Activated CD8-positive, alpha-beta T cell treated with anti-CD3 and anti-CD28 coated beads for 36 hours (primary cell): ENCODE data around the gene SPEF1. TPM values are rescaled to one million over a fixed set of nuclear protein-coding genes. Genes with fewer than 3 reads are reported as not detected.

Experiments used
- ATAC-seq: fragments of 200-7000 bp; cut with Tn5 transposase; one replicate; pipeline ENCODE4 v1.10.0; 2021; ENCODE audit warnings: mild to moderate bottlenecking, moderate library complexity
- CTCF ChIA-PET: fragments of 350-600 bp; sonication (Branson Sonifier 250); formaldehyde crosslinking; loops from one replicate; lab custom pipeline; 2021; ENCODE audit warnings: antibody characterized with exemption; lab: Charles Lee
- POLR2A ChIA-PET: fragments of 350-600 bp; sonication (Branson Sonifier 250); formaldehyde crosslinking; loops from one replicate; lab custom pipeline; 2021; ENCODE audit warnings: antibody characterized with exemption; lab: Charles Lee
- DNase-seq: peaks from one replicate; pipeline ENCODE4 v3.0.0-alpha.2; 2020
- H3K27ac Mint-ChIP-seq: one replicate; pipeline ENCODE4 v1.8.0; 2021; ENCODE audit warnings: mild to moderate bottlenecking, mixed read lengths
- H3K27me3 Mint-ChIP-seq: one replicate; pipeline ENCODE4 v1.8.0; 2021; ENCODE audit warnings: mixed read lengths
- H3K36me3 Mint-ChIP-seq: one replicate; pipeline ENCODE4 v1.8.0; 2021; ENCODE audit warnings: low read depth, mixed read lengths
- H3K4me1 Mint-ChIP-seq: one replicate; pipeline ENCODE4 v1.8.0; 2021; ENCODE audit warnings: low read depth, mixed read lengths
- H3K4me3 Mint-ChIP-seq: one replicate; pipeline ENCODE4 v1.8.0; 2021; ENCODE audit warnings: mild to moderate bottlenecking, moderate library complexity, mixed read lengths
- H3K9me3 Mint-ChIP-seq: one replicate; pipeline ENCODE4 v1.8.0; 2021; ENCODE audit warnings: mixed read lengths
- CTCF ChIP-seq: fragments of 200-600 bp; IDR thresholded peaks from one replicate; pipeline ENCODE4 v1.8.0; 2022; ENCODE audit warnings: antibody characterized with exemption, mild to moderate bottlenecking
- intact Hi-C: fragments of 100-400 bp; cut with micrococcal nuclease; formaldehyde crosslinking; loops from one replicate; pipeline ENCODE4 v1.10.0; 2022
- total RNA-seq, 2 experiments: library from RNA; stranded (reverse); gene quantifications; one replicate each; pipeline ENCODE4 v1.2.3, GENCODE V29; 2021

SPEF1 gene
- total RNA-seq, 2 experiments from 2014 or later: 0.23 TPM; not detected in 1

- no peak for TF ChIP-seq CTCF
- DNase-seq (no peak), ATAC-seq (no peak)
- no peaks in the 10 kb centered on the region for H3K27me3 Mint-ChIP-seq
- CTCF ChIA-PET: interaction anchor here (1.0 kb wide), 1 partner anchor 10 kb away, joined by 4 read pairs; no protein-coding TSS in a partner anchor
- peaks cover 22% of the 10 kb centered on the region for H3K36me3 Mint-ChIP-seq
- H3K27ac Mint-ChIP-seq: no peak overlapping the region
- H3K9me3 Mint-ChIP-seq: no peaks in the 10 kb centered on the region
- H3K4me1 Mint-ChIP-seq: peaks cover 55% of the 10 kb centered on the region
- intact Hi-C loops: no loop called here
- no peak overlapping the region for H3K4me3 Mint-ChIP-seq
- POLR2A ChIA-PET: no interaction called here
Measured at GRCh38 chr20:3808544-3808943, 27.3 kb upstream of the SPEF1 start.

GRCh38 chr20:3804781-3805180 lies 23.5 kb upstream of the SPEF1 start:
- intact Hi-C loops: no loop called here
- Mint-ChIP-seq H3K9me3 (no peaks in the 10 kb centered on the region), H3K27ac (peak overlapping the region; percentile 26), H3K36me3 (peaks cover 54% of the 10 kb centered on the region), H3K4me1 (peaks cover 49% of the 10 kb centered on the region), H3K4me3 (no peak overlapping the region), H3K27me3 (no peaks in the 10 kb centered on the region)
- CTCF ChIA-PET: no interaction called here
- no peak for TF ChIP-seq CTCF
- no peak for ATAC-seq
- POLR2A ChIA-PET: interaction anchor here (0.9 kb wide), 2 partner anchors 9 to 10 kb away, joined by 3 to 4 read pairs; no protein-coding TSS in a partner anchor
- no peak for DNase-seq

- H3K27ac Mint-ChIP-seq: peak overlapping the region; percentile 65
- H3K4me3 Mint-ChIP-seq: no peak overlapping the region
- POLR2A ChIA-PET: interaction anchor here (0.9 to 1.1 kb wide), 3 partner anchors 8 to 11 kb away, joined by 3 to 4 read pairs (median 4); no protein-coding TSS in a partner anchor
- CTCF ChIA-PET: no interaction called here
- intact Hi-C loops: no loop called here
- no peaks in the 10 kb centered on the region for H3K27me3 Mint-ChIP-seq
- H3K9me3 Mint-ChIP-seq: no peaks in the 10 kb centered on the region
- TF ChIP-seq CTCF: no peak
- peaks cover 57% of the 10 kb centered on the region for H3K36me3 Mint-ChIP-seq
- ATAC-seq (no peak), DNase-seq (no peak)
- H3K4me1 Mint-ChIP-seq: peaks cover 54% of the 10 kb centered on the region
Measured at GRCh38 chr20:3804254-3804751, 23.1 kb upstream of the SPEF1 start.

GRCh38 chr20:3803854-3804253 lies 22.6 kb upstream of the SPEF1 start:
- Mint-ChIP-seq H3K27ac (peak overlapping the region; percentile 65), H3K36me3 (peaks cover 61% of the 10 kb centered on the region), H3K4me3 (no peak overlapping the region), H3K27me3 (no peaks in the 10 kb centered on the region), H3K4me1 (peaks cover 58% of the 10 kb centered on the region), H3K9me3 (no peaks in the 10 kb centered on the region)
- intact Hi-C loops: no loop called here
- CTCF ChIA-PET: no interaction called here
- no peak for TF ChIP-seq CTCF
- DNase-seq (no peak), ATAC-seq (no peak)
- POLR2A ChIA-PET: interaction anchor here (0.6 to 1.1 kb wide), 2 partner anchors 8 to 933 kb away, joined by 3 to 4 read pairs; no protein-coding TSS in a partner anchor

- DNase-seq (no peak), ATAC-seq (no peak)
- no peak for TF ChIP-seq CTCF
- Mint-ChIP-seq H3K27ac (peak overlapping the region; percentile 4), H3K27me3 (no peaks in the 10 kb centered on the region), H3K9me3 (no peaks in the 10 kb centered on the region), H3K4me3 (no peak overlapping the region), H3K4me1 (peaks cover 62% of the 10 kb centered on the region), H3K36me3 (peaks cover 67% of the 10 kb centered on the region)
- intact Hi-C loops: no loop called here
- ChIA-PET POLR2A (interaction anchor here (0.6 to 1.1 kb wide), 2 partner anchors 9 to 933 kb away, joined by 3 to 4 read pairs; no protein-coding TSS in a partner anchor), CTCF (no interaction called here)
Measured at GRCh38 chr20:3803289-3803688, 22.0 kb upstream of the SPEF1 start.
